Sigmoid colon (tissue), 7 donors: ENCODE measurements around the gene PPIB. TPM values are rescaled to one million over a fixed set of nuclear protein-coding genes. Genes with fewer than 3 reads are reported as not detected.

Experiments used
- DNase-seq: peaks from one replicate; pipeline ENCODE4 v3.0.0-alpha.2; 2019
- H3K27ac ChIP-seq, 4 donors: fragments of 200-600 bp; sonication (generic); one replicate each; pipeline ENCODE4 v1.5.1; 2016 to 2019; ENCODE audit warnings: mild to moderate bottlenecking in 1 of 4
- H3K27me3 ChIP-seq, 3 donors: fragments of 200-600 bp; sonication (generic); one replicate each; pipeline ENCODE4 v1.5.1; 2019; ENCODE audit warnings: mild to moderate bottlenecking in 1 of 3
- H3K36me3 ChIP-seq, 4 donors: fragments of 200-600 bp; sonication (generic); one replicate each; pipeline ENCODE4 v1.5.1; 2016 to 2019
- H3K4me1 ChIP-seq, 4 donors: fragments of 200-600 bp; sonication (generic); one replicate each; pipeline ENCODE4 v1.5.1; 2017 to 2019
- H3K4me3 ChIP-seq, 4 donors: fragments of 200-600 bp; sonication (generic); one replicate each; pipeline ENCODE4 v1.5.1; 2017 to 2019; ENCODE audit warnings: mild to moderate bottlenecking in 2 of 4, moderate library complexity in 1 of 4
- H3K9me3 ChIP-seq, 4 donors: fragments of 200-600 bp in 3 of 4; sonication (generic) in 3 of 4; one replicate each; pipeline versions ENCODE4 v1.5.1 to v1.6.1; 2013 to 2019
- CTCF ChIP-seq, 4 experiments: fragments of 450-650 bp in 3 of 4; fragments of 200-600 bp in 1 of 4; IDR thresholded peaks; one replicate each; pipeline ENCODE4 v1.5.1; 2016 to 2019; ENCODE audit warnings: antibody characterized with exemption in 4 of 4, mild to moderate bottlenecking in 3 of 4, moderate library complexity in 2 of 4
- EP300 ChIP-seq, 4 donors: sonication (generic); formaldehyde crosslinking; IDR thresholded peaks; one replicate each; pipeline ENCODE4 v1.6.1; 2017; ENCODE audit warnings: antibody characterized with exemption in 4 of 4
- POLR2A ChIP-seq, 2 donors: fragments of 450-650 bp; IDR thresholded peaks; one replicate each; pipeline ENCODE4 v1.6.1; 2016; ENCODE audit warnings: antibody characterized with exemption in 2 of 2, mild to moderate bottlenecking in 2 of 2, moderate library complexity in 2 of 2
- POLR2AphosphoS5 ChIP-seq, 4 donors: sonication (generic); formaldehyde crosslinking; IDR thresholded peaks; one replicate each; pipeline ENCODE4 v1.6.1; 2017; ENCODE audit warnings: antibody characterized with exemption in 4 of 4
- WGBS, 2 donors: extraction: QIAGEN DNeasy Blood & Tissue Kit; methylation state at CpG; one replicate each; pipeline ENCODE4 v1.1.7; 2013; 5-methylcytosine and 5-hydroxymethylcytosine counted together
- intact Hi-C: fragments of 100-400 bp; cut with DNase I; formaldehyde crosslinking; loops from one replicate; pipeline ENCODE4 v1.15.1; 2023
- polyA plus RNA-seq, 3 donors: library from polyadenylated mRNA; stranded (reverse); fragments of 200-250 nt; gene quantifications; one replicate each; pipeline ENCODE4 v1.2.3, GENCODE V29; 2013
- total RNA-seq, 4 donors: library from RNA; depleted of rRNA; stranded (reverse); fragments of >200 nt; gene quantifications; one replicate each; pipeline ENCODE4 v1.1.0, GENCODE V29; 2016
- donor health status: healthy with polysubstance abuse.
- donor health status: Bipolar disorder and iron deficiency.
- donor health status: healthy.

The PPIB gene
- total and polyA plus RNA-seq, 7 donors: 154 to 647 (median 169) TPM

GRCh38 chr15:64161688-64162477 lies 939 bp downstream of the PPIB start:
- Histone ChIP-seq H3K27me3 (no peaks in the 10 kb centered on the region), H3K36me3 (peaks cover 29 to 48% (median 44%) of the 10 kb centered on the region in 4 donors), H3K4me1 (peaks cover 0 to 51% (median 36%) of the 10 kb centered on the region in 4 donors), H3K4me3 (peak overlapping the region; percentile 78 to 95 (median 80)), H3K9me3 (no peaks in the 10 kb centered on the region), H3K27ac (peak overlapping the region; percentile 83 to 94 (median 88))
- TF ChIP-seq EP300 (IDR thresholded peaks at IDR 0.05): no peak
- TF ChIP-seq POLR2A (IDR thresholded peaks at IDR 0.05): no peak
- no peak for TF ChIP-seq POLR2AphosphoS5 (IDR thresholded peaks at IDR 0.05)
- TF ChIP-seq CTCF (IDR thresholded peaks at IDR 0.05): no peak
- WGBS, 2 donors: 35 to 57% methylated on average over 12 of the region's 12 CpGs
- no peak for DNase-seq
- intact Hi-C loops: loop anchor here (2.0 kb wide), 2 partner anchors 67 to 195 kb away; partner anchors contain the start of genes CSNK1G1 and SNX1

GRCh38 chr15:64158363-64159134 lies 4.3 kb downstream of the PPIB start:
- H3K36me3 ChIP-seq: peaks cover 29 to 69% (median 63%) of the 10 kb centered on the region in 4 donors
- WGBS, 2 donors: 88 to 89% methylated on average over 11 of the region's 11 CpGs
- no peak for DNase-seq
- peaks cover 0 to 50% (median 39%) of the 10 kb centered on the region in 4 donors for H3K4me1 ChIP-seq
- no peak overlapping the region for H3K27ac ChIP-seq
- no peak for TF ChIP-seq POLR2AphosphoS5 (IDR thresholded peaks at IDR 0.05)
- no peak for TF ChIP-seq POLR2A (IDR thresholded peaks at IDR 0.05)
- TF ChIP-seq EP300 (IDR thresholded peaks at IDR 0.05): no peak
- no peak for TF ChIP-seq CTCF (IDR thresholded peaks at IDR 0.05)
- no peak overlapping the region for H3K4me3 ChIP-seq
- no peaks in the 10 kb centered on the region for H3K27me3 ChIP-seq
- H3K9me3 ChIP-seq: no peaks in the 10 kb centered on the region
- intact Hi-C loops: no loop called here

- 92 to 95% methylated on average over 1 of the region's 1 CpG for WGBS, 2 donors
- no peak overlapping the region for H3K27ac ChIP-seq
- H3K36me3 ChIP-seq: peaks cover 29 to 69% (median 63%) of the 10 kb centered on the region in 4 donors
- peaks cover 6 to 8% (median 7%) of the 10 kb centered on the region in 3 donors for H3K27me3 ChIP-seq
- H3K9me3 ChIP-seq: no peaks in the 10 kb centered on the region
- H3K4me3 ChIP-seq: no peak overlapping the region
- DNase-seq: no peak
- TF ChIP-seq CTCF (IDR thresholded peaks at IDR 0.05) (no peak), EP300 (IDR thresholded peaks at IDR 0.05) (no peak), POLR2A (IDR thresholded peaks at IDR 0.05) (no peak), POLR2AphosphoS5 (IDR thresholded peaks at IDR 0.05) (no peak)
- H3K4me1 ChIP-seq: peaks cover 0 to 56% (median 47%) of the 10 kb centered on the region in 4 donors
- intact Hi-C loops: no loop called here
These were observed 5.2 kb downstream of the PPIB start for GRCh38 chr15:64157599-64158125.

GRCh38 chr15:64156652-64157331 lies 6.0 kb downstream of the PPIB start:
- H3K27me3 ChIP-seq: peaks cover 15 to 17% (median 16%) of the 10 kb centered on the region in 3 donors
- 92 to 94% methylated on average over 16 of the region's 16 CpGs for WGBS, 2 donors
- H3K9me3 ChIP-seq: no peaks in the 10 kb centered on the region
- intact Hi-C loops: no loop called here
- TF ChIP-seq POLR2A (IDR thresholded peaks at IDR 0.05): no peak
- TF ChIP-seq CTCF (IDR thresholded peaks at IDR 0.05): no peak
- no peak for TF ChIP-seq EP300 (IDR thresholded peaks at IDR 0.05)
- TF ChIP-seq POLR2AphosphoS5 (IDR thresholded peaks at IDR 0.05): no peak
- no peak overlapping the region for H3K27ac ChIP-seq
- H3K4me3 ChIP-seq: no peak overlapping the region
- no peak for DNase-seq
- peaks cover 29 to 69% (median 63%) of the 10 kb centered on the region in 4 donors for H3K36me3 ChIP-seq
- H3K4me1 ChIP-seq: peaks cover 0 to 59% (median 49%) of the 10 kb centered on the region in 4 donors
